ENCODE measurements around the gene PPP1R18.
"Not testable (repeated sequence)": the region's sequence is repeated elsewhere in the genome, so short reads cannot be mapped to it uniquely, and the experiment has no call there.

Gene PPP1R18

GRCh38 chr6:30686009-30686907, at the start of gene PPP1R18:
TSS of gene PPP1R18 (minus strand) at chr6:30686645. CDS start at chr6:30686018, 627 bp downstream.
- H3K4me3 Mint-ChIP-seq = peak within 1 kb of the TSS; percentile 92
- peaks cover 64% of the 10 kb centered on the region for H3K36me3 Mint-ChIP-seq
- H3K4me1 Mint-ChIP-seq = peaks cover 58% of the 10 kb centered on the region
- H3K9me3 Mint-ChIP-seq = no peaks in the 10 kb centered on the region
- DNase-seq (ENCODE audit: low spot score in 2 of 2) (peak; percentile 58 to 88), ATAC-seq (peak; percentile 59)
- H3K27ac Mint-ChIP-seq = peak within 1 kb of the TSS; percentile 98

- DNase-seq (ENCODE audit: low spot score in 2 of 2) (no peak), ATAC-seq (no peak)
- H3K9me3 Mint-ChIP-seq = no peaks in the 10 kb centered on the region
- H3K36me3 Mint-ChIP-seq = peaks cover 100% of the 10 kb centered on the region
- H3K4me1 Mint-ChIP-seq = peaks cover 62% of the 10 kb centered on the region
- H3K27ac Mint-ChIP-seq = peak overlapping the region; percentile 92
- H3K4me3 Mint-ChIP-seq = peak overlapping the region; percentile 73
Observed at GRCh38 chr6:30735668-30736314, 49.3 kb upstream of the PPP1R18 start.

- H3K36me3 Mint-ChIP-seq = peaks cover 100% of the 10 kb centered on the region
Observed at GRCh38 chr6:30732237-30732943, 45.9 kb upstream of the PPP1R18 start.

GRCh38 chr6:30730601-30731435, 44.4 kb upstream of the PPP1R18 start:
- peaks cover 100% of the 10 kb centered on the region for H3K36me3 Mint-ChIP-seq
- H3K4me3 Mint-ChIP-seq = peak overlapping the region; percentile 36
- DNase-seq (ENCODE audit: low spot score in 2 of 2) = peak; percentile 53 to 81
- ATAC-seq = peak; percentile 88
- H3K27ac Mint-ChIP-seq = peak overlapping the region; percentile 70
- H3K9me3 Mint-ChIP-seq = no peaks in the 10 kb centered on the region
- peaks cover 27% of the 10 kb centered on the region for H3K4me1 Mint-ChIP-seq

More at GRCh38 chr6:30732237-30732943, 45.9 kb upstream of the PPP1R18 start:
- ATAC-seq = no peak
- no peaks in the 10 kb centered on the region for H3K9me3 Mint-ChIP-seq
- peak overlapping the region; percentile 52 for H3K27ac Mint-ChIP-seq
- peaks cover 40% of the 10 kb centered on the region for H3K4me1 Mint-ChIP-seq
- DNase-seq (ENCODE audit: low spot score in 2 of 2) = no peak
- H3K4me3 Mint-ChIP-seq = no peak overlapping the region

- Mint-ChIP-seq H3K4me1 (peaks cover 44% of the 10 kb centered on the region), H3K4me3 (no peak overlapping the region), H3K36me3 (peaks cover 100% of the 10 kb centered on the region), H3K9me3 (no peaks in the 10 kb centered on the region), H3K27ac (no peak overlapping the region)
- DNase-seq (ENCODE audit: low spot score in 2 of 2) (no peak), ATAC-seq (no peak)
Observed at GRCh38 chr6:30727920-30728553, 41.6 kb upstream of the PPP1R18 start.

GRCh38 chr6:30726506-30727413, 40.3 kb upstream of the PPP1R18 start:
- H3K9me3 Mint-ChIP-seq = no peaks in the 10 kb centered on the region
- H3K4me3 Mint-ChIP-seq = no peak overlapping the region
- DNase-seq (ENCODE audit: low spot score in 2 of 2) = no peak
- no peak for ATAC-seq
- peak overlapping the region; percentile 29 for H3K27ac Mint-ChIP-seq
- H3K36me3 Mint-ChIP-seq = peaks cover 100% of the 10 kb centered on the region
- H3K4me1 Mint-ChIP-seq = peaks cover 57% of the 10 kb centered on the region

GRCh38 chr6:30725713-30726505, 39.5 kb upstream of the PPP1R18 start:
- peaks cover 57% of the 10 kb centered on the region for H3K4me1 Mint-ChIP-seq
- H3K4me3 Mint-ChIP-seq = no peak overlapping the region
- no peaks in the 10 kb centered on the region for H3K9me3 Mint-ChIP-seq
- DNase-seq (ENCODE audit: low spot score in 2 of 2) (no peak), ATAC-seq (no peak)
- peaks cover 100% of the 10 kb centered on the region for H3K36me3 Mint-ChIP-seq
- H3K27ac Mint-ChIP-seq = peak overlapping the region; percentile 96

- Mint-ChIP-seq H3K9me3 (no peaks in the 10 kb centered on the region), H3K4me3 (peak overlapping the region; percentile 94), H3K36me3 (peaks cover 100% of the 10 kb centered on the region), H3K4me1 (peaks cover 50% of the 10 kb centered on the region), H3K27ac (peak overlapping the region; percentile 96)
- DNase-seq (ENCODE audit: low spot score in 2 of 2) (no peak), ATAC-seq (no peak)
Observed at GRCh38 chr6:30724906-30725667, 38.6 kb upstream of the PPP1R18 start.

- Mint-ChIP-seq H3K27ac (peak overlapping the region; percentile 96), H3K36me3 (peaks cover 96% of the 10 kb centered on the region), H3K4me3 (peak overlapping the region; percentile 94), H3K4me1 (peaks cover 57% of the 10 kb centered on the region)
- not testable (repeated sequence) for ATAC-seq; DNase-seq (ENCODE audit: low spot score in 2 of 2); H3K9me3 Mint-ChIP-seq
Observed at GRCh38 chr6:30723843-30724741, 37.6 kb upstream of the PPP1R18 start.

GRCh38 chr6:30723159-30723842, 36.9 kb upstream of the PPP1R18 start:
- not testable (repeated sequence) for DNase-seq (ENCODE audit: low spot score in 2 of 2)
- peak overlapping the region; percentile 96 for H3K27ac Mint-ChIP-seq

More at GRCh38 chr6:30723159-30723842, 36.9 kb upstream of the PPP1R18 start:
- H3K36me3 Mint-ChIP-seq = peaks cover 88% of the 10 kb centered on the region
- H3K4me3 Mint-ChIP-seq = peak overlapping the region; percentile 94
- H3K4me1 Mint-ChIP-seq = peaks cover 58% of the 10 kb centered on the region
- not testable (repeated sequence) for H3K9me3 Mint-ChIP-seq, ATAC-seq

All from stimulated activated effector memory CD8-positive, alpha-beta T cell treated with anti-CD3 and anti-CD28 coated beads, Interleukin-12 subunit alpha, Interleukin-12 subunit beta, amount 100 ng/mL, for 72 hours (primary cell).